Coronary artery (tissue), 2 donors: ENCODE results near the gene DGKD.

Experiments
- DNase-seq: peaks from one replicate; pipeline ENCODE4 v3.0.0-alpha.2; 2017; ENCODE audit warnings: low spot score
- H3K27ac ChIP-seq, 2 donors: fragments of 200-600 bp; sonication (generic); one replicate each; pipeline ENCODE4 v1.5.1; 2016 to 2019
- H3K4me3 ChIP-seq: fragments of 200-600 bp; sonication (generic); 2 replicates; pipeline ENCODE4 v1.5.1; 2016; ENCODE audit warnings: mild to moderate bottlenecking, moderate library complexity
- TF ChIP-seq, protein P1 (sequence below): fragments of 200-600 bp; sonication (generic); IDR thresholded peaks from one replicate; pipeline ENCODE4 v1.5.1; 2019; ENCODE audit warnings: antibody characterized with exemption

The DGKD gene

DNA sequence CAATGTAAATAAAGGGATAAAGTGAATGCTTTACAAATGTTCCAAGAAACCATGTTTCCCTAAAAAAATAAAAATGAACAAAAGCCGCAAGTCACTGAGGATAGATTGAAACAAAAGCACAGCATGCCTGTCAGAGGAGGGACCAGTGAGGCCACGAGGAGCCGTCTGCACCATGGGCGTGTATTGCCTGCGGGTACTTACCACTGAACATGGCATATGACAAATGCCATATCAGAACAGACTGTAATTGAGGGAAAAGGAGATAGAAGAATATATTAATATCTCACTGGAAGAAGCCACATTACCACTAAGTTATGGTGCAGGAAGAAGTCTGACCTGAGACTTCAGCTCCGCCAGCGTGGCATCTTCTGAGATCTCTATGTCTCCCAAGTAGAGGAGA is 136.5 kb downstream of the DGKD start:
- DNase-seq, result no peak
- no peak overlapping the region for H3K27ac ChIP-seq
- TF ChIP-seq, protein P1, sequence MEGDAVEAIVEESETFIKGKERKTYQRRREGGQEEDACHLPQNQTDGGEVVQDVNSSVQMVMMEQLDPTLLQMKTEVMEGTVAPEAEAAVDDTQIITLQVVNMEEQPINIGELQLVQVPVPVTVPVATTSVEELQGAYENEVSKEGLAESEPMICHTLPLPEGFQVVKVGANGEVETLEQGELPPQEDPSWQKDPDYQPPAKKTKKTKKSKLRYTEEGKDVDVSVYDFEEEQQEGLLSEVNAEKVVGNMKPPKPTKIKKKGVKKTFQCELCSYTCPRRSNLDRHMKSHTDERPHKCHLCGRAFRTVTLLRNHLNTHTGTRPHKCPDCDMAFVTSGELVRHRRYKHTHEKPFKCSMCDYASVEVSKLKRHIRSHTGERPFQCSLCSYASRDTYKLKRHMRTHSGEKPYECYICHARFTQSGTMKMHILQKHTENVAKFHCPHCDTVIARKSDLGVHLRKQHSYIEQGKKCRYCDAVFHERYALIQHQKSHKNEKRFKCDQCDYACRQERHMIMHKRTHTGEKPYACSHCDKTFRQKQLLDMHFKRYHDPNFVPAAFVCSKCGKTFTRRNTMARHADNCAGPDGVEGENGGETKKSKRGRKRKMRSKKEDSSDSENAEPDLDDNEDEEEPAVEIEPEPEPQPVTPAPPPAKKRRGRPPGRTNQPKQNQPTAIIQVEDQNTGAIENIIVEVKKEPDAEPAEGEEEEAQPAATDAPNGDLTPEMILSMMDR, result no peak

DNA sequence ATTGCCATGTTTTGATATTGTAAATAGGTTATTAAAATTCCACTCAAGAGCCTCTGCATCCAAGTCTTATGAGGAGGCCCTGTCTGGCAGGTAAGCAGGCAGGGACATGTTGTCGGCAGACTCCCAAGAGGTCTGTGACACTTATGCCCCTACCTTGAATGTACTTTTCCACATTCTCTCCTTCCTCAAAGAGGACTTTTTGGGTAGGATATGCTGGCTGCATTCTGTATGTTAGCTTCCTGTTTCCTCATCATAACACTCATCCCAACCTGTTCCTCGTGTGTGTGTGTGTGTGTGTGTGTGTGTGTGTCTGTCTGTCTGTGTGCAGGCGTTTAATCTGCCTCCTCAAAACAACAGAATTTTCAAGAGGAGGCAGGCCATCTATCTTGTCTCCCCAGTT is 137.0 kb downstream of the DGKD start:
- DNase-seq, result no peak
- H3K27ac ChIP-seq, result no peak overlapping the region
- no peak overlapping the region for H3K4me3 ChIP-seq
- TF ChIP-seq, protein P1, result no peak

More for the DNA sequence above, 136.5 kb downstream of the DGKD start:
- no peak overlapping the region for H3K4me3 ChIP-seq

DNA sequence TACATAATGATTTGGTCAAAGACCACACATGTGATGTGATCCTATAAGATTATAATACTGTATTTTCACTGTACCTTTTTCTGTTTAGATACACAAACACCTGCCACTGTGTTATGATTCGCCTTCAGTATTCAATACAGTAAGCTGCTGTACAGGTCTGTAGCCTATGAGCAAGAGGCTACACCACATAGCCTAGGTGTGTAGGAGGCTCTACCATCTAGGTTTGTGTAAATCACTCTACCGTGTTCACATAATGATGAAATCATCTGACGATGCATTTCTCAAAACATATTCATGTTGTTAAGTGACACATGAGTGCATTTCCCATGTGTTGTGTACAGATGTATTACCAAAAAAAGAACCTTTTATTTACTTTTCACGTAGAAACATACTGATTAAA is 137.8 kb downstream of the DGKD start:
- Histone ChIP-seq H3K27ac (no peak overlapping the region), H3K4me3 (no peak overlapping the region)
- TF ChIP-seq, protein P1, result no peak
- no peak for DNase-seq

DNA sequence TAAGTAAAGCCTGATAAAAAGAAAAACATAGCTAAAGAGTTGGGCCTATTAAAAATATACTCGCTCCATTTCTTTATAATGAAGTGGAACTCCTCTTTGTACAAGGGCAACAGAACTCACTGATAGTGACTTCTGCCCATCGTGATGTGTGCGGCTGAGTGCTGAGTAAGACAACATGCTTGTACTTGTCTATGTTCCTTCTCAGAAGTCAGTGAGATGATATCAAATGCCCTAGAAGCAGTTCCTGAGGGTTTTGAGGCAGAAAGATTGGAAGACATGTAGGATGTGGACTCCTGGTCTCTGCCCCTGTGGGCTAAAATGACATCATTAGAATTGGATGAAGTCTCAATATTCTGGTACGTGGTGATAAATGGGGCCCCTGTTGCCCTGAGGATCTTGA is 138.5 kb downstream of the DGKD start:
- no peak overlapping the region for H3K27ac ChIP-seq
- DNase-seq, result no peak
- H3K4me3 ChIP-seq, result no peak overlapping the region
- TF ChIP-seq, protein P1, result no peak

DNA sequence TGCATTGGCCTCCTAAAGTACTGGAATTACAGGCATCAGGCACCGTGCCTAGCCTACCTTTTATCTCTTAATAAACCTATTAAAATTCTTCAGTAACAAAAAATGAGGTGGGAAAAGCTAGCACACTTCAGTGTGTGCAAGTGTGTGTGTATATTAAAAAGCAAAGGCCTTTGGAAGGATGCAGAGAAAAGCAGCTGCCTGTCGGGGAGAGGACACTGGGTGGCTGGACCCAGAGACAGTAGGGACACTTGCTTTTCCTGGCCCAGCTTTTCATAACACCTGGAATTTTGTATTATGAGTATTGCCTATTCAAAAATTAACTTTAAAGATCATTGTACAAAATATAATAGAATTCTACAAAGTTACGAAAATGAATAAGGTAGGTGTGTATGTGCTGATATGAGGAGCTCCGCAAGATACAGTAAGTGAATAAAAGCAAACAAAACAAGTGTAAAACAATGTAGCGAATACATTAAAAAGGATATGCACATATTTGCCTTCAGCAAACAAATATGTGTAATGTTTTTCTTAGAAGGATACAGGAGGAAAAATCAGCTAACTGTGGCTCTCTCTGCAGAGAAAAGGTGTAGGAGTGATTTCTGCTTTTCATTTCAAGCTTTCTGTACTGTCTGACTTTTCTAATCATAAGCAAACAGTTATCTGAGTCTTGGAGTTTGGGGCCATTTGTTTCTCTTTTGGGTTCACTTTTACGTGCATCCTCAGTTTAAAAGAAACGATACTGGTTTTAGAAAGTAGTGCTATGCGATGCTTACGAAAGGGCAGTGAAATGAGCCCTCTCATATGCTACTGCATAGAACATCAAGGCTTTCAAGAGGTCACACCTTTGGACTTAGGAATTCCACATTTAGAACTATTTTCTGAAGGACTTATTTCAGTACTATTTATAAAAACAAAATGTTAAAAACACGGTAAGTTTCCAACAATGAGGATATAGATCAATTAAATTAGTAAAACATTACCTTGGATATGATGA is 141.5 kb downstream of the DGKD start:
- no peak overlapping the region for H3K4me3 ChIP-seq
- H3K27ac ChIP-seq, result no peak overlapping the region
- no peak for DNase-seq
- TF ChIP-seq, protein P1, result no peak

DNA sequence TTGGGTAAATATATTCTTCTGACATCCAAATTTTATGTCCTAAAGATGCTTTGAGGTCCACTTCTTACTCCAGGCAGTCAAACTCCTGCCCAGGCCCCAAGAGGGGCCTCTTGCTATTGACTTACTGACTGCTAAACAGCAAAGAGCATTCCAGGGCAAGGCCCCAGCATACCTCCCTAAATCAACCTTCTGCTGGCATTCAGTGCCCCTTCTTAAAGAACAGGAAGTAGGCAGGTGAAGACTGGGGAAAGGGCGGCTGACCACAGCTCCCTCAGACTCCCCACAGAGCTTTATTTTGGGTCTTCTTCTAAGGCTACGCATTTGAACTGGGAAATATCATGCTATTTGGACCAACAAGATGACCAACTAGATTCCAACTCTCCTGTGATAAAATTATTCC is 143.4 kb downstream of the DGKD start:
- no peak overlapping the region for H3K27ac ChIP-seq
- DNase-seq, result no peak
- H3K4me3 ChIP-seq, result no peak overlapping the region
- TF ChIP-seq, protein P1, result no peak

DNA sequence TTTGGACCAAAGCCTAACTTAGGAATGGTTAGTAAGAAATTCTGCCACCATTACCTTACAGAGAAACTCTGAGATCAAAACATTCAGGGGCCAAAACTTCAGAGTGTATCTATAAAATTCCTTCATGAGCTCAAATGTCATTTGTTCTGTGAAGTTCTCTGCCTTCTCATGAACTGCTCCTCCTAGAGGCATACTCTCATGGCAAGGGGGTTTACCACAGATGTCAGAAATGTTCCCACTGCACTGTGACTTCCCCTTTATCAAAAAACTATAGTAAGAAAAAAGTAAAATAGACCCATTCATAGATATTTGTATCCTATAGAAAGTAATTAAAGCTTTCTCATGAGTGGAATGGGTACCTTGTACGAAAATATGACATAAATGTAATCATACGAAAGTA is 143.8 kb downstream of the DGKD start:
- Histone ChIP-seq H3K27ac (no peak overlapping the region), H3K4me3 (no peak overlapping the region)
- TF ChIP-seq, protein P1, result no peak

More for the DNA sequence above, 143.8 kb downstream of the DGKD start:
- no peak for DNase-seq
